Activated CD8-positive, alpha-beta memory T cell treated with anti-CD3 and anti-CD28 coated beads, Interleukin-2, amount 50 U/mL, for 48 hours (primary cell): ENCODE measurements around the gene AKAP8L.

Experiments used
- DNase-seq: peaks from one replicate; pipeline ENCODE4 v3.0.0-alpha.2; 2020

Gene AKAP8L

GRCh38 chr19:15418579-15419412, at the start of gene AKAP8L:
TSS of gene AKAP8L (minus strand) at chr19:15418988. CDS start at chr19:15418923, 65 bp downstream.
- DNase-seq = peak; percentile 96

- no peak for DNase-seq
Measured at GRCh38 chr19:15467734-15468214, 49.0 kb upstream of the AKAP8L start.

DNA sequence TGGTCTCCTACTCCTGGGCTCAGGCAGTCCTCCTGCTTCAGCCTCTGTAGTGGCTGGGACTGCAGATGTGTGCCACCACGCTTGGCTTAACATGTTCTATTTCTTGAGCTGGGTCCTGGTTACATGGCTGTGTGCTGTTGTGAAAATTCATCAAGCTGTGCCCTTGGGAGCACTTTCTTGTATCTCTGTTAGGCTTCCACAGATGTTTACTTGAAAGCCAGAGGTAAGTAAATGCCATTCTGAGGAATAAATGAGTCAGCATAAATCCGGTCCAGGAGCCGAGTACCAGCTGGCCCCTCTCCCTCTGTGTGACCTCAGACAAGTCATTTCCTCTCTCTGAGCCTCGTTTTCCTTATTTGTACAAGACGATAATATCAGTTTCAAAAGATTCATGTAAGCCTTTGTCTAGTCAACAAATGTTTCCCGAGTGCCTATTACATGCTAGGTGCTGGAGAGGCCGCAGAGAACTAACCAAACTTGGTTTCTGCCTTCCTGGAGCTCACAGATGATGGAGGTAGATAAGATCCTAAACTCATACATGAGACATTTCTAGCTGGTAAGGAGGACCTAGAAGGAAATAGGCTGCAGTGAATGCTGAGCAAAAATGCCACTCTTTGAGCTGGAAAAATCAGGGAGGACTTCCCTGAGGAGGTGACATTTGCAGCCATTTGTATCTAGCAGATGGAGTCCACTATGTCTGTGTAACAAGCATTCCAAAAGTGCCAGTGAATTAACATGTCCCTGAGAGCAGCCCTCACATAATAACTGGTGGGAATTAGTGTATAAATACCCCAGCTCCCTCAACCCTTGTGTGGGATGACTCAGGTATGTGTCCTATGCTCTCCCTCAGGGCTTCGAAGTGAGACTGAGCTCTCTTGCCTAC, 48.3 kb upstream of the AKAP8L start:
- DNase-seq = peak; percentile 70

- DNase-seq = peak; percentile 83
Measured at GRCh38 chr19:15464394-15465385, 45.9 kb upstream of the AKAP8L start, which contains the start of gene RASAL3. TSS of gene RASAL3 (minus strand) at chr19:15464544. CDS start at chr19:15464358, 186 bp downstream.

DNA sequence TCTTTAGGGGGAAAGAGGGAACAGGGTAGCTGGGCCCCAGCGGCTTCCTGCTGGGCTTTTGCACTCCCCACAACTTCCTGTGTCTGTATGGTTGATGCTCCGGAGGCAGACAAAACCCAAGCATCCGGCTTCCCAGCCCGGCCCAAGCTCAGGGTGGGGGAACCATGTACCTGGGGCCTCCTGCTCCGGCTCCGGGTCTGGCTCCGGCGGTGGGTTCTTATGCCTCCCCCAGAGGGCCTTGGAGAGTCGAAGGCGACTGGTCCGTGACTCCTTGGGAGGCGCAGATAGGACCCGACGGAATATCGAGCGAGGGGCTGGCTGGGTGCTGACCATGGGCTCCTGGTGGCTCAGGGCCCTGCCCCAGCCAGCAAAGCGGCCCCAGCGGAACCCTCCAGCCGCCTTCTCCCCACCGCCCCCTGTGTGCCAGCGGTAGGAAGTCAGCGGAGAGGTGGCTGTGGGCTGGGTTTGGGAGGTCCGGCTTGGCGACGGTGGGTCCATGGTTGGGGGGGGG, 45.1 kb upstream of the AKAP8L start:
- peak; percentile 84 for DNase-seq

DNA sequence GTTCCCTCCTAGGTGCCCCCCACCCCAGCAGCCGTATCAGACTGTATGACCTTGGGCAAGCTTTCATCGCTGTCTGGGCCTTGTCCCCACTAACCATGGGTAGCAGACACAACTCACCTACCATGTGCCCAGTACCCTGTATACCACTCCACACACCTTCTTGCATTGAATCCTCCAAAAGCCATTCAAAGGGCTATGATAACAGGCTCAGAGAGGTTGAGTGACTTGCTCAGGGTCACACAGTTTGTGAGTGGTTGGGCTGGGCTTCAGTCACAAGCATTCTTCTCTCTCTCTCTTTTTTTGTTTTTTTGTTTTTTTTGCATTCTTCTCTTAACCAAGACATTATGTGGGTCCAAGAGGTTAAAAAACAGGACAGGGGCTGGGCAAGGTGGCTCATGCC, 42.9 kb upstream of the AKAP8L start:
- DNase-seq = no peak

- no peak for DNase-seq
Measured at GRCh38 chr19:15457701-15458484, 39.1 kb upstream of the AKAP8L start.

DNA sequence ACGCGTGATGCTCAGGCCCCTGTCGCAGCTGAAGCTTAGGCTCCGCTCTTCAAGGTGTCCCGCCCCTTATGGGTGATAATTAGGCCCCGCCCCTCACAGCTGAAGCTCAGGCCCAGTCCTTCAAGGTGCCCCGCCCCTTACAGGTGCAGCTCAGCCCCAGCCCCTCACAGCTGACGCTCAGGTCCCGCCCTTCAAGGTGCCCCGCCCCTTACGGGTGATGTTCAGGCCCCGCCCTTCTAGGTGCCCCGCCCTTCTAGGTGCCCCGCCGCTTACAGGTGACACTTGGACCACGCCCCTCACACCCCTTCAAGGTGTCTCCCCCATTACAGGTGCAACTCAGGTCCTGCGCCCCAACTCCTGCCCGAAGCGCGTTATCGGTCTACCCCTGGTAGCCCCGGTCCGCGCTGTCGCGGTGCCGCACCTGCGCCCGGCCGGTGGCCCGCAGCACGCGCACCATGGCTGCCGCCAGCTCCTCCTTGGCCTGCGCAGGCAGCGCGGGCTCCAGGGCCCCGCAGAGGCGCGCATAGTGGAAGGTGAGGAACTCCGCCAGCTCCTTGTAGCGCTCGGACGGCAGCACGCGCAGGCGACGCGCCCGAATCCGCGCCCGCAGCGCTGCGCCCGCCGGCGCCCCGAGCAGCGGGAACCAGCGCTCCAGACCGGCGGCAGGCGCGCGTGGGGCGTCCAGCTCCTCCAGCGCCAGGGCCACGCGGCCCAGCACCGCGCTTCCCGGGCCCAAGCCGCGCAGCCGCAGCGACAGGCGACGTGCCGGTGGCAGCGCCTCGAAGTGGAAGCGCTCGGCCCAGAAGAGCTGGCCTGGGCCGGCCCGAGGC, 38.3 kb upstream of the AKAP8L start:
- no peak for DNase-seq

GRCh38 chr19:15456441-15456840, 37.7 kb upstream of the AKAP8L start:
- DNase-seq = no peak

DNA sequence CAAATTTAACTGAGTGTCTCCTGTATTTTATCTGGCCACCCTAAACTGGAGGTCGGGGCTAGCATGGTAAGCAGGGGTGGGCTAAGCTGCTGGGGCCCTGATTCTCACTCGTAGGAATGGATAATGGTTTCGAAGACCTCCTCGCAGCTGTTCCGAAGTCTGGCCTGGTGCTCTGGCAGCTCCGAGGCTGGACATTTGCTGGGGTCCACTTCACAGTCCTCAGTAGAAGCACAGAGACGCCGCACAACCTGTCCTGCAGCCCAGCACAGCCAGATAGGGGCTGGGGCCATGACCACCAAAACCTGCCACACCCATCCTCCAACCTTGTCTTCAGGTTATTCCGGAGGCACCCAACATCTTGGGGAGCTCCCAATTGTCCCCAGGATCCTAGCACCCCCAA, 37.2 kb upstream of the AKAP8L start:
- DNase-seq = no peak

- no peak for DNase-seq
Measured at GRCh38 chr19:15453906-15454860, 35.4 kb upstream of the AKAP8L start.

- DNase-seq = no peak
Measured at GRCh38 chr19:15453091-15453578, 34.3 kb upstream of the AKAP8L start.

GRCh38 chr19:15452111-15453047, 33.6 kb upstream of the AKAP8L start:
- DNase-seq = peak; percentile 66

- DNase-seq = no peak
Measured at GRCh38 chr19:15450528-15450890, 31.7 kb upstream of the AKAP8L start.

GRCh38 chr19:15449620-15450527, 31.1 kb upstream of the AKAP8L start, which contains the start of gene WIZ:
TSS of gene WIZ (minus strand) at chr19:15449956. CDS start at chr19:15448307, 1,649 bp downstream.
- peak; percentile 91 for DNase-seq
